Left lung (tissue), 10 donors: ENCODE results near the gene MT2A. TPM values are rescaled to one million over a fixed set of nuclear protein-coding genes. Genes with fewer than 3 reads are reported as not detected.

Experiments used
- ATAC-seq: fragments of 200-7000 bp; cut with Tn5 transposase; one replicate; pipeline ENCODE4 v1.9.1; 2020; ENCODE audit warnings: moderate library complexity
- DNase-seq, 4 donors: peaks; one replicate each; pipeline ENCODE4 v3.0.0-alpha.2; 2013 to 2020
- H3K27ac ChIP-seq, 2 donors: fragments of 200-600 bp; sonication (generic) in 1 of 2; one replicate each; pipeline versions ENCODE4 v1.5.0 to v1.8.0; 2020 to 2021
- H3K27me3 ChIP-seq, 2 donors: fragments of 200-600 bp; sonication (generic) in 1 of 2; one replicate each; pipeline versions ENCODE4 v1.5.0 to v1.8.0; 2020 to 2021
- H3K36me3 ChIP-seq, 2 donors: fragments of 200-600 bp; sonication (generic) in 1 of 2; one replicate each; pipeline versions ENCODE4 v1.5.0 to v1.8.0; 2020 to 2021
- H3K4me1 ChIP-seq, 2 donors: fragments of 200-600 bp; one replicate each; pipeline ENCODE4 v1.8.0; 2021
- H3K4me3 ChIP-seq, 2 donors: fragments of 200-600 bp; sonication (generic) in 1 of 2; one replicate each; pipeline versions ENCODE4 v1.5.0 to v1.8.0; 2020 to 2021; ENCODE audit warnings: mild to moderate bottlenecking in 1 of 2
- H3K9me3 ChIP-seq, 2 donors: fragments of 200-600 bp; sonication (generic) in 1 of 2; one replicate each; pipeline versions ENCODE4 v1.5.0 to v1.8.0; 2020 to 2021
- intact Hi-C, 2 donors: fragments of 100-400 bp; cut with DNase I; formaldehyde crosslinking; loops; one replicate each; pipeline versions ENCODE4 v1.11.2 to v1.14.2; 2022
- polyA plus RNA-seq, 6 donors: library from polyadenylated mRNA; unstranded; fragments of 120-200 nt; gene quantifications; one replicate each; pipeline ENCODE4 v1.2.1, GENCODE V29; 2013; ENCODE audit not compliant: insufficient read length in 6 of 6
- total RNA-seq, 2 donors: library from RNA; stranded (reverse); fragmentation: NEBNext Ultra II Directional; extraction: Animal tissue kit (Norgen Biotek cat#: 25700); gene quantifications; one replicate each; pipeline ENCODE4 v1.2.1, GENCODE V29; 2021
- TF ChIP-seq, protein P1 (sequence below), 2 donors: fragments of 200-600 bp; sonication (generic) in 1 of 2; IDR thresholded peaks; one replicate each; pipeline versions ENCODE4 v1.5.0 to v1.8.0; 2021; ENCODE audit warnings: antibody characterized with exemption in 2 of 2
- donor health status: DM: no; HTN: yes; CAD: no.
- donor health status: DM: no; HTN: no; CAD: no.

The MT2A gene
- total and polyA plus RNA-seq, 8 donors: 27.1 to 425 (median 47.9) TPM

DNA sequence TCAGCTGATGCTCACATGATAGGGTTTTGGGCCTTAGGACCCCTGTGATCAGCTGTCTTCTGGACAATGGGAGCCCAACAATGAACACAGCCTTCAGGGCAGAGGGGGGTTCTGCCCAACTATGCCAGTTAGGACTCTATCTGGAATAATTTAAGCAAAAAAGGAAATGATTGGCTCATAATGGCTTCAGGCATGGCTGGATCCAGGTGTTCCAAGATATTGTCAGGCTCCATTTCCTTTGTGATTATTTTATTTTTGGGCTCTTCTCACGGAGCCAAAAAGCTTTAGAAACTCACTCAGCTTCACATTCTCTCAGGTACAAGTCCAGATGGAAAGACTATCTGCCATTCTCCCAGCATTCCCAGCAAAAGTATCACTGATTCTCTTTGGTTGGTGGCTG is 2.9 kb upstream of the MT2A start:
- H3K27me3 ChIP-seq: no peaks in the 10 kb centered on the region
- TF ChIP-seq, protein P1, sequence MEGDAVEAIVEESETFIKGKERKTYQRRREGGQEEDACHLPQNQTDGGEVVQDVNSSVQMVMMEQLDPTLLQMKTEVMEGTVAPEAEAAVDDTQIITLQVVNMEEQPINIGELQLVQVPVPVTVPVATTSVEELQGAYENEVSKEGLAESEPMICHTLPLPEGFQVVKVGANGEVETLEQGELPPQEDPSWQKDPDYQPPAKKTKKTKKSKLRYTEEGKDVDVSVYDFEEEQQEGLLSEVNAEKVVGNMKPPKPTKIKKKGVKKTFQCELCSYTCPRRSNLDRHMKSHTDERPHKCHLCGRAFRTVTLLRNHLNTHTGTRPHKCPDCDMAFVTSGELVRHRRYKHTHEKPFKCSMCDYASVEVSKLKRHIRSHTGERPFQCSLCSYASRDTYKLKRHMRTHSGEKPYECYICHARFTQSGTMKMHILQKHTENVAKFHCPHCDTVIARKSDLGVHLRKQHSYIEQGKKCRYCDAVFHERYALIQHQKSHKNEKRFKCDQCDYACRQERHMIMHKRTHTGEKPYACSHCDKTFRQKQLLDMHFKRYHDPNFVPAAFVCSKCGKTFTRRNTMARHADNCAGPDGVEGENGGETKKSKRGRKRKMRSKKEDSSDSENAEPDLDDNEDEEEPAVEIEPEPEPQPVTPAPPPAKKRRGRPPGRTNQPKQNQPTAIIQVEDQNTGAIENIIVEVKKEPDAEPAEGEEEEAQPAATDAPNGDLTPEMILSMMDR (IDR thresholded peaks at IDR 0.05): no peak
- intact Hi-C loops: no loop called here

GRCh38 chr16:56606071-56606475 is 2.3 kb upstream of the MT2A start:
- Histone ChIP-seq H3K9me3 (no peaks in the 10 kb centered on the region), H3K27me3 (no peaks in the 10 kb centered on the region), H3K27ac (peak overlapping the region; percentile 87 to 93), H3K4me1 (peaks cover 30 to 54% of the 10 kb centered on the region in 2 donors), H3K36me3 (no peaks in the 10 kb centered on the region), H3K4me3 (no peak overlapping the region)
- ATAC-seq: no peak
- DNase-seq: no peak
- intact Hi-C loops: no loop called here
- TF ChIP-seq, protein P1 (IDR thresholded peaks at IDR 0.05): no peak

More for the DNA sequence above, 2.9 kb upstream of the MT2A start:
- no peak for DNase-seq
- ATAC-seq: no peak
- Histone ChIP-seq H3K4me3 (no peak overlapping the region), H3K9me3 (no peaks in the 10 kb centered on the region), H3K36me3 (no peaks in the 10 kb centered on the region), H3K4me1 (peaks cover 28 to 48% of the 10 kb centered on the region in 2 donors), H3K27ac (peak overlapping the region; percentile 87 to 93)

GRCh38 chr16:56606476-56607108 is 1.8 kb upstream of the MT2A start:
- intact Hi-C loops: no loop called here
- Histone ChIP-seq H3K4me1 (peaks cover 30 to 58% of the 10 kb centered on the region in 2 donors), H3K27me3 (no peaks in the 10 kb centered on the region), H3K27ac (peak overlapping the region; percentile 87 to 93), H3K4me3 (no peak overlapping the region), H3K9me3 (no peaks in the 10 kb centered on the region), H3K36me3 (no peaks in the 10 kb centered on the region)
- DNase-seq (peak in 2 of 4 donors; percentile 90 to 91), ATAC-seq (peak; percentile 0)
- TF ChIP-seq, protein P1 (IDR thresholded peaks at IDR 0.05): no peak

GRCh38 chr16:56607109-56607618 is 1.2 kb upstream of the MT2A start:
- Histone ChIP-seq H3K4me3 (peak overlapping the region in 1 of 2 donors; percentile 77), H3K27me3 (no peaks in the 10 kb centered on the region), H3K36me3 (no peaks in the 10 kb centered on the region), H3K9me3 (no peaks in the 10 kb centered on the region), H3K27ac (peak overlapping the region; percentile 87 to 93), H3K4me1 (peaks cover 30 to 58% of the 10 kb centered on the region in 2 donors)
- TF ChIP-seq, protein P1 (IDR thresholded peaks at IDR 0.05): no peak
- intact Hi-C loops: no loop called here
- DNase-seq (peak; percentile 73 to 87 (median 76)), ATAC-seq (peak; percentile 38)

DNA sequence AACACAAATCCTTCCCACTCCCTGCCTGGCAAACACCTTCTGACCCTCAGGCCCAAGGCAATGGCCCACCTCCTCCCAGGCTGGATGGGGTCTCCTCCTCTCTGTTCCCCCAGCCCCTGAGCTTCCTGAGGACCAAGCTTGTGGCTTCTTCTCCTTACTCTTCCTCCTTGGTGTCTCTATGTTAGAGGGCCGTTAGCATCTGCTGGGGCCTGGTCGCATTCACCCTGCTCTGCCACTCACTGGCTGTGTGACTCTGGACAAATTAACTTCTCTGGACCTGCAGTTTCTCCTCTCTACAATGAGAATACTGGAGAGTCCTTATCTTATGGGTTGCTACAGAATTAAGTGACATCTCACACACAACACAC is 725 bp upstream of the MT2A start:
- TF ChIP-seq, protein P1 (IDR thresholded peaks at IDR 0.05): no peak
- peak overlapping the region; percentile 87 to 93 for H3K27ac ChIP-seq
- ATAC-seq (no peak), DNase-seq (no peak)
- intact Hi-C loops: no loop called here
- peaks cover 30 to 58% of the 10 kb centered on the region in 2 donors for H3K4me1 ChIP-seq
- no peaks in the 10 kb centered on the region for H3K27me3 ChIP-seq
- peak overlapping the region in 1 of 2 donors; percentile 77 for H3K4me3 ChIP-seq
- no peaks in the 10 kb centered on the region for H3K36me3 ChIP-seq
- no peaks in the 10 kb centered on the region for H3K9me3 ChIP-seq
